ENCODE measurements around the gene KRTAP22-1.

Gene KRTAP22-1

GRCh38 chr21:30600787-30601186 is at the start of gene KRTAP22-1:
TSS of gene KRTAP22-1 (plus strand) at chr21:30601087.
- TF ChIP-seq CTCF (IDR thresholded peaks at IDR 0.05) = no peak

- no peak for TF ChIP-seq CTCF (IDR thresholded peaks at IDR 0.05)
These were observed 48.1 kb upstream of the KRTAP22-1 start for GRCh38 chr21:30552782-30553181.

- TF ChIP-seq CTCF (IDR thresholded peaks at IDR 0.05) = no peak
These were observed 45.8 kb upstream of the KRTAP22-1 start for GRCh38 chr21:30555095-30555494.

DNA sequence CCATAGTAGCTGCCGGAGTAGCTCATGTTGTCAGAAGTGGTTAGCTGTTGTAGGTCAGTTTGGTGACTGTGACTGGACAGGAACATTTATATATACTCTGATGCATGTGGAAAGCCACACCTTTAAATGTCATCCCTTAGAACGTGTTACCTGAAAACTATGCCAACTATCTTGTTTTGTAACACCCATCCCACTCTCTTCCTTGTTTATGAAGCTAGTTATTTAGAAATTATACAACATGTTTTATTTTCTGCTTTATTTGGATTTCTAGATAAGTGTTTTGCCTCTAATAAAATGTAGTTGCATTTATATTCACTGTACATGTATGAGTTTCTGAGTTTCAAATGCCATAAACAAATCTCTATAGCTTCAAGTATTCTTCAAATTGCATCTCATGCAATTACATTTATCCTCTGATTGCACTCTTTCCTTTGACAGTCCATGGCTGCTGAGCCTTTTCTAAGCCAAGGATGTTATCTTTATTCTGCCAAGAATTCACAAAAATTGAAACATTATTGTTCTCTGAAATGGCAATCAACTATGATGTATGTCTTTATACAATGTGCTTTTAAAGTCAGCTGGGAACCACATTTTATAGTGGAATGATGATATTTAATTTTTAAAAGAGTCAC is 39.5 kb upstream of the KRTAP22-1 start, which contains the start of gene KRTAP19-7:
Gene KRTAP19-7 (minus strand): TSS at position 51 of the 632 bp plus-strand sequence. CDS start 25 bp downstream, at position 26.
- TF ChIP-seq CTCF (IDR thresholded peaks at IDR 0.05) = no peak

- TF ChIP-seq CTCF (IDR thresholded peaks at IDR 0.05) = no peak
These were observed 38.9 kb upstream of the KRTAP22-1 start for GRCh38 chr21:30561957-30562356.

- no peak for TF ChIP-seq CTCF (IDR thresholded peaks at IDR 0.05)
These were observed 37.8 kb upstream of the KRTAP22-1 start for GRCh38 chr21:30563072-30563471.

DNA sequence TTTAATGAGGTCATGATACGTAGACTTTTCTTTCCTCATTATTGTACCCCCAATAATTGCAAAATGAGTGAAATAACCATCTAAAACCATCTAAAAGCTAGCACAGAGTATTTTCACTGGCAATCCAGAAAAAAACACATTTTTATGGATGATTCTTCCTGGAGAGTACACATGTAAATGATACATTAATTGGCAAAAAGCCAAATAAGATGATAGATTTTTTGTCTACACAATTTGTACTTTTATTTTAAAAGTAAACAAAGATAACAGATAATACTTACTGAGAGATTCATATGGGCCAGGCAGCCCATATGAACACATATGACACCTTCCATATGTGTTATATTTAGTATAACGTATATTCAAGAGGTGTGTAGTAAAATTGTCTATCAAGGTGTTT is 37.3 kb upstream of the KRTAP22-1 start:
- TF ChIP-seq CTCF (IDR thresholded peaks at IDR 0.05) = no peak

DNA sequence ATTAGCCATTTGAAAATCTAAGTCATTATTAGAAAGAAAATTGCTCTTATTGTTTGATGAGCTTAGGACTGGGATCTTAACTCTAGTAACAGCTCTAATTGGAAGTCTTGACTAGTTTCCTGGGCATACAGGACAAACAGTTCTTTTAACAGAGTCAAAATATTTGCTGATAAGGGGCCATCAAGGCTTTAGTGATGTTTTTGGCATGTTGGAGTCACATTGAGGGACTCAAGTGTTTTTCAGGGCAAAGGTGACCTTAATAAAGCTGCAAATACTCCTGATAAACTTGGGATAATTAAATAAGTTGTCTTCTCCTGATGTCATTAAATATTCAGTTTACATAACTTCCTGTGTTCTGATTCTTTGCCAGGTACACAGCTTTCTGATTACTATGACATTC is 33.3 kb upstream of the KRTAP22-1 start:
- TF ChIP-seq CTCF (IDR thresholded peaks at IDR 0.05) = no peak
